Stimulated activated CD8-positive, alpha-beta memory T cell treated with anti-CD3 and anti-CD28 coated beads, Interleukin-12 subunit alpha, Interleukin-12 subunit beta, amount 100 ng/mL, for 24 hours (primary cell): ENCODE results near the gene SLC2A3.
"Not testable (repeated sequence)": the region's sequence is repeated elsewhere in the genome, so short reads cannot be mapped to it uniquely, and the experiment has no call there.

ENCODE experiments used
- DNase-seq: peaks from one replicate; pipeline ENCODE4 v3.0.0-alpha.2; 2020; ENCODE audit errors: extremely low read depth

The SLC2A3 gene

DNA sequence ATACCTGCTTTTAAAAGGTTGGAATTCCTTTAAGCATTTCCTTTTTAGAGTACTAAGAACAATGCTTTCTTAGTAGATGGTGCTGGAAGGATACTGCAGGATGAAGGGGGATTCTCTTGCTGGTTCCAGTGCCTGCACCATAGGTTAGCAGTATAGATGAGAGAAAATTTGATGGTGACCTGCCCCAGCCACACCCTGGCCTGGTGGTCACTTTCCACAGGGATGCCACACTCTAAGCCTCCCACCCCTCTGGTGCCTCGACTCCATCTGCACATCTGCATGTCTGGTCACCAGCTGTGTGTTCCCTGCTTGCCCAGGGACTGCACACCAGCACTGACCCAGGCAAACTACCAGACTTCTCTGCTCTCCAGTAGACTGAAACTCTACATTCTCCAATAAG lies 19.1 kb downstream of the SLC2A3 start:
- no peak for DNase-seq

GRCh38 chr12:7915661-7916403 lies 20.2 kb downstream of the SLC2A3 start:
- no peak for DNase-seq

DNA sequence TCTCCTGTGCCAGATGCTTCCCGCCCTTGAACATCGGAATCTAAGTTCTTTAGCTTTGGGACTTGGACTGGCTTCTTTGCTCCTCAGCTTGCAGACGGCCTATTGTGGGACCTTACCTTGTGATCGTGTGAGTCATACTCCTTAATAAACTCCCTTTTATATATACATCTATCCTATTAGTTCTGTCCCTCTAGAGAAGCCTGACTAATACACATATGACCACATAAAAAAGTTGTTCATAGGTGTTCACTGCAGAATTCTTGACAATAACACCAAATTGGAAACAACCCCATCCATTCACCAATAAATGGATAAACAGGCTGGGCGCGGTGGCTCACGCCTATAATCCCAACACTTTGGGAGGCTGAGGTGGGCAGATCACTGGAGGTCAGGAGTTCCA lies 25.9 kb downstream of the SLC2A3 start:
- DNase-seq = not testable (repeated sequence)

DNA sequence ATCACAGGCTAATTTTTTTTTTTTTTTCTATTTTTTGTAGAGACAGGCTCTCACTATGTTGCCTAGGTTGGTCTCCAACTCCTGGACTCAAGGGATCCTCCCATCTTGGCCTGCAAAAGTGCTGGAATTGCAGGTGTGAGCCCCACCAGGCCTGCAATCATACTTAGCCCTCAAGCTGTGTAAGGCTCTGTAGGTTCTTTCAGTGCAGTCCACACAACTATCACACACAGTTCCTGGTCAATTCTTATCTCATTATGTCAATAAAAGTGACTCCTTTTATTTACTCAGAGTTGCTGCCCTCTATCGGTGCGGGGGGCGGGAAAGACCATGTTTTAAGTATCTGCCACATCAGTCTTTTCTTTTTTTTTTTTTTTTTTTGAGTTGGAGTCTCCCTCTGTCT lies 29.0 kb downstream of the SLC2A3 start:
- no peak for DNase-seq

DNA sequence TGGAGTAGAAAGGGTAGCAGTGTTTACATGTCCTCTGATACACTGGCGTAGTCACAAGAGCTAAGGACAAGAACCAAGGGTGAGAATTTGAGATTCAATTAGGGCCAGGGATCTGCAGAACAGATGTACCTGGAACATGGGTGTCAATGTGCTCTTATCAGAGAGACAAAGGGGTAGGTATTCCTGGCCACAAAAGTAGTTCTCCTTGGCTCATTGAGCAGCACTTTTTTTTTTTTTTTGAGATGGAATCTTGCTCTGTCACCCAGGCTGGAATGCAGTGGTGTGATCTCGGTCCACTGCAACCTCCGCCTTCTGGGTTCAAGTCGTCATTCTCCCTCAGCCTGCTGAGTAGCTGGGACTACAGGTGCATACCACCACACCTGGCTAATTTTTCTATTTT lies 29.7 kb downstream of the SLC2A3 start:
- DNase-seq = not testable (repeated sequence)

DNA sequence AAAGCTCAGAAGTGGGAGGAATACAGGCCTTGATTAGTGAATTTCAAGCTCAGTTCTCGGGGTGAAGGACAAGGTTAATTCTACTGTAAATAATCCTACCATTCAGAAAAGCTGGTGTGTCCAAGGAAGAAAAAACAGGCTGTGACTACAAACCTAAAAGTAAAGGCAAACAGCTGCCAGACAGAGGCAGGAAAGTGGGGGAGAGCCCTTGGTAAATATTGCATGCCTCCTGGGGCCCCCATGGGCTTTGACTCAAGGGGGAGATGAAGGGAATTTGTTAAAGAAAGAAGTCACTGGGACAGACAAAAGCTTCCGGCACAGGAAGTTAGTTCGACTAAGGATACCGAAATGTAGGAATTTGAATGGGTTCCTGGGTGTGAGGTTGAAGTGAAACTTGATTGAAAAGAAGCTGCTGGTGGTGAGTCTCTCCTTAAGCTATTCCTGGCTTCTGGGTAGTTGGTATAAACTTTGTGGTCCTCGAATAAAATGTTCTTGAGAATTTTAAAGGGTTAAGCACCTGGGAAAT lies 30.3 kb downstream of the SLC2A3 start:
- DNase-seq = not testable (repeated sequence)

GRCh38 chr12:7905071-7905470 lies 30.9 kb downstream of the SLC2A3 start:
- no peak for DNase-seq

GRCh38 chr12:7902416-7902815 lies 33.6 kb downstream of the SLC2A3 start:
- DNase-seq = not testable (repeated sequence)

- DNase-seq = no peak
Measured at GRCh38 chr12:7899755-7900154, 36.2 kb downstream of the SLC2A3 start.

GRCh38 chr12:7896726-7897125 lies 39.3 kb downstream of the SLC2A3 start:
- not testable (repeated sequence) for DNase-seq

DNA sequence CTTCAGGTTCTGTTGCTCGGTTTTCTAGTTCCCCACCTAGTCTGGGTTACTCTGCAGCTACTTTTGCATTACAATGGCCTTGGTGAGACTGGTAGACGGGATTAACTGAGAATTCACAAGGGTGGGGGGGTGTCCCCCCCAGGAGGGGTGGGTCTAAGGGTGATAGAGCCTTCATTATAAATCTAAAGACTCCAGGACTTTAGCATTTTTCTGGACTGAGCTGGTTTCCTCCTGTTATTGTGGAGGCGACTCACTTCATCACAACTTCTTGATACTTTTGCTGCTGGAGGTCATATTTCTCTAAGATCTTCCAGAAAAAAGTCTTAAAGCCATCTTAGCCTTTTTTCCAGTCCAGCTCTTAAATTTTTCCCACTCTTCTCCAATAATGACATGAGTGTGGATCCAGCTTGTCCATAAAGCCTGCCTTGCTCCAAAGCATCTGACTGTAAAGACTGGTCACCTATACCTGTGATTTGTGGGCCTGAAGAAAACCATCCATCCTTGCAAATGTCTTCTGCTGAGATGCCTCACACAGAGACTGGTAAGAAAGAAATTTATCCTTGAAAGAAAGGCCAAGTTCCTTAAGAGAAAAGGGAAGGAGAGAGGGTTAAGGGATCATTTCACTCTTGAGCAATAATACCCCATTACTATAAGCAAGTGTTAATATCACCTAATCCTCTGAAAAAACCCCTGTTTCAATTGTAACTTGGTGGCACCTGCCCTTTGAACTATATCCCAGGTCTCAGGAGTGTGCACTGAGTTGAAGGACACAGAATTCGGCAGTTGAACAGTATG lies 43.6 kb downstream of the SLC2A3 start:
- DNase-seq = no peak

DNA sequence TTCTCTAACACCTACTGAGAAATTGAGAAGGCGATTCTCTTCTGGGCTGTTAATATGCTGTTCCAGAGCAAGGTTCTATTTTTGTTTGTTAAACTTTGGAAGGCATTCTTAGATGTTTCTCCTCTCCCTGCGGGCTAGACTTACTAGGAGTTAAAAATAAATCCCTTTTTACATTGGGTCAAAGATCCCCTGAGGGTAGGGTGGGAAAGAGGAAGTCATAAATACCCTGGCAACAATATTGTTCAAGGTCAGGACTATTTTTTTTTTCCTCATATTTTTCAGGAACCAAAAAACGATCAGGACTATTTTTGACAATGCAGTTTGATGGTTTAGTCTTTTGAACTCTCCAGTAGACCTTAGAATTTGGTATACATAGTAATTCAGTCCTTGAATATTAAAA lies 51.3 kb downstream of the SLC2A3 start:
- DNase-seq = no peak

DNA sequence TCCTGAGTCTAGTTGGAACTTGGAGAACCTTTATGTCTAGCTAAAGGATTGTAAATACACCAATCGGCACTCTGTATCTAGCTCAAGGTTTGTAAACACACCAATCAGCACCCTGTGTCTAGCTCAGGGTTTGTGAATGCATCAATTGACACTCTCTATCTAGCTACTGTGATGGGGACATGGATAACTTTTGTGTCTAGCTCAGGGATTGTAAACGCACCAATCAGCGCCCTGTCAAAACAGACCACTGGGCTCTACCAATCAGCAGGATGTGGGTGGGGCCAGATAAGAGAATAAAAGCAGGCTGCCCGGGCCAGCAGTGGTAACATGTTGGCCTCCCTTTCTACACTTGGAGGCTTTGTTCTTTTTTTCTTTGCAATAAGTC lies 54.3 kb downstream of the SLC2A3 start:
- not testable (repeated sequence) for DNase-seq

DNA sequence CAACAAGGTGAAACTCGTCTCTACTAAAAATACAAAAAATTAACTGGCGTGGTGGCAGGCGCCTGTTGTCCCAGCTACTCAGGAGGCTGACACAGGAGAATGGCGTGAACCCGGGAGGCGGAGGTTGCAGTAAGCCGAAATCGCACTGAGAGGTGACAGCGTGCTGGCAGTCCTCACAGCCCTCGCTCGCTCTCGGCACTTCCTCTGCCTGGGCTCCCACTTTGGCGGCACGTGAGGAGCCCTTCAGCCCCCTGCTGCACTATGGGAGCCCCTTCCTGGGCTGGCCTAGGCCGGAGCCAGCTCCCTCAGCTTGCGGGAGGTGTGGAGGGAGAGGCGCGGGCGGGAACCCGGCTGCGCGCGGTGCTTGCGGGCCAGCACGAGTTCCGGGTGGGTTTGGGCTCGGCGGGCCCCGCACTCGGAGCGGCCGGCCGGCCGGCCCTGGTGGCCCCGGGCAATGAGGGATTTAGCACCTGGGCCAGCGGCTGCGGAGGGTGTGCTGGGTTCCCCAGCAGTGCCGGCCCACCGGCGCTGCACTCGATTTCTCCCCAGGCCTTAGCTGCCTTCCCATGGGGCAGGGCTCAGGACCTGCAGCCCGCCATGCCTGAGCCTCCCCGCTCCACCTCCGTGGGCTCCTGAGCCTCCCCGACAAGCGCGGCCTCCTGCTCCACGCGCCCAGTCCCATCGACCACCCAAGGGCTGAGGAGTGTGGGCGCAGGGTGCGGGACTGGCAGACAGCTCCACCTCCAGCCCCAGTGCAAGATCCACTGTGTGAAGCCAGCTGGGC lies 54.8 kb downstream of the SLC2A3 start:
- DNase-seq = not testable (repeated sequence)

DNA sequence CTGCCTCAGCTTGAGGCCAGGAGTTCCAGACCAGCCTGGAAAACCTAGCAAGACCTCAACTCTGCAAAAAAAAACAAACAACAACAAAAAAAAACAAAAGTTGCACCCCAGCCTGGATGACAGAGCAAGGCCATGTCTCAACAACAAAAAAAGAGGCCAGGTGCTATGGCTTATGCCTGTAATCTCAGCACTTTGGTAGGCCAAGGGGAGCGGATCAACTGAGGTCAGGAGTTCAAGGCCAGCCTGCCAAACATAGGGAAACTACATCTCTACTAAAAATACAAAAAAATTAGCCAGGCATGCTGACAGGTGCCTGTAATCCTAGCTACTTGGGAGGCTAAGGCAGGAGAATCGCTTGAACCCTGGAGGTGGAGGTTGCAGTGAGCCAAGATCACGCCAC lies 56.7 kb downstream of the SLC2A3 start:
- DNase-seq = no peak

DNA sequence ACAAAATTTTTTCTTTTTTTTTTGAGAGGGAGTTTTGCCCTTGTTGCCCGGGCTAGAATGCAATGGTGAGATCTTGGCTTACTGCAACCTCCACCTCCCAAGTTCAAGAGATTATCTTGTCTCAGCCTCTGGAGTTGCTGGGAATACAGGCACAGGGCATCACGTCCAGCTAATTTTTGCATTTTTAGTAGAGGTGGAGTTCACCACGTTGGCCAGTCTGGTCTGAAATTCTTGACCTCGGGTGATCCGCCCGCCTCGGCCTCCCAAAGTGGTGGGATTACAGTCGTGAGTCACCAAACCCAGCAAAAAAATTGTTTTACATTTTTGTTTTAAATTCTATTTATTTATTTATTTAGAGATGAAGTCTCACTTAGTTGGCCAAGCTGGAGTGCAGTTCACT lies 58.6 kb downstream of the SLC2A3 start:
- DNase-seq = no peak

GRCh38 chr12:7872566-7873319 lies 63.2 kb downstream of the SLC2A3 start, which contains the start of gene SLC2A14:
TSS of gene SLC2A14 (minus strand) at chr12:7872915. CDS start at chr12:7869880, 3,035 bp downstream.
- no peak for DNase-seq

GRCh38 chr12:7870335-7870734 lies 65.7 kb downstream of the SLC2A3 start:
- no peak for DNase-seq
